HG03378 (cell line): Measurements from ENCODE around the gene SKI.

Experiments
- ATAC-seq: cut with Tn5 transposase; IDR thresholded peaks from one replicate; pipeline ENCODE4 v1.9.1; 2021; ENCODE audit warnings: mild to moderate bottlenecking, moderate library complexity; ENCODE audit not compliant: unreplicated experiment

Gene SKI

GRCh38 chr1:2229037-2229864, 1.1 kb downstream of the SKI start:
- no peak for ATAC-seq

DNA sequence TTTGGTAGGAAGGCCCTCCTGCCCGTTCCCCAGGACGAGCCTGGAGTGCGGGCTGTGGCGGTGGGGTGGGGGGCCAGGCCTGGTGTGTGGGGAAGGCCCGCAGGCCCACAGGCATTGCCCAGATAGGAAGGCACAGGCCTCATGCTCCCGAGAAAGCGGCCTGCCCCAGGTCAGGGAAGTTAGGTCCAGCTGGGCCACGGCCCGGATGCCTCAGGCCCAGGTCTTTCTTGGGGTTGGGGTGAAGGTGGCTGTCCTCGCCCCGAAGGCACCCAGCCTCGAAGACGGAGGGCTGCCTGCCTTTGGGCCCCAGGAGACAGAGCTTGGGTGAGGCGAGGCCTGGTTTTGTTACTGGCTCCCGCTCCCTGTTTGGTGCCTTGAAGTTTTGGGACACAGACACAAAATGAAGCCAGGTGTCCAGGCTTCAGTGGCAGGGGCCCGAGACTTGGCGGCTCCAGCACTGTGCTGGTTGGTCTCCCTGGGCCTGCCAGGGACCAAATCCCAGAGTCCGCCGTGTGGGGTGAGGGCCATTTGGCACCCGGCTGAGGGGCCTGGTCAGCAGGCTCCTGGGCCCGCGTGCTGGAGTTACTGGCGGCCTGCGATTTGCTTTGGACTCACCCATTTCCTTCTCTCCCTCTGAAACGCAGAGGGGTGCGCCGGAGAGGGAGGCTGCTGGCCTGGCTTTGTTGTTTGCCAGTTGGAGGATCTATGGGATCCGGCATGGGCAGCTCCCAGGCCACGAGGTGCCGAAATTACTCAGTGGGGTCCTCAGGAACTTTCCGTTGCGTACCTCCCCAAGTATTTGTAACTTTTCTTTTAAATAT, 2.0 kb downstream of the SKI start:
- ATAC-seq = no peak

GRCh38 chr1:2230781-2231531, 2.8 kb downstream of the SKI start:
- ATAC-seq = no peak

- ATAC-seq = no peak
Observed at GRCh38 chr1:2231532-2232254, 3.6 kb downstream of the SKI start.

DNA sequence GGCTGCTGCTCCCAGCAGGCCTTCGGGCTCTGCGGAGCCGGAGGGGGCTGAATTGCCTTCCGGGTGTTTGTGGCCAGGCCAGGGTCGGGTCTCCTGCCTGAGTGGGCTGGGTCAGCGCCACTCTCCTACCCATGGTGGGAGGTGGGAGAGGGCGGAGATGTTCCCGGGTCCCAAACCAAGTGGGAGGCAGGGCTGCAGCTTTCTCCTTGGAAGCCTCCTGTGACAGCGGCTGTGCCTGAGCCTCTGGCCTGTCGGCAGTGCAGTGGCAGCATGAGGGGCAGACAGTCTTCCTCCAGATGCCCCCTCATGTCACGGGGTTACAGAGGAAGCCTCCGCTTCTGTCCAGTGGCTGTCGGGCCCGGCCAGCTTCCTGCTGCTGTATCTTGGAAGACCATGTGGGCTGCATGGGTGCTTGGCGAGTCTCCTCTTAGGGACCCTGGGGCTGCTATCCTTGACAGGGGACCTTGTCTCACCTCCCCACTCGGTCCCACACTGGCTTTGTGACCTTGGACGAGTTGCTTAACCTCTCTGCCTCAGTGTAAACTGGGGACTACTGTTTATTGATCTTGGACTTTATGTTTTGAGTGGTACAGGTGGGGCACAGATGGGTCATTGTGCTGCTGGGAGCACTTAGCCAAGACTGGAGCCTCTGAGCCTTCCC, 4.3 kb downstream of the SKI start:
- ATAC-seq = no peak

DNA sequence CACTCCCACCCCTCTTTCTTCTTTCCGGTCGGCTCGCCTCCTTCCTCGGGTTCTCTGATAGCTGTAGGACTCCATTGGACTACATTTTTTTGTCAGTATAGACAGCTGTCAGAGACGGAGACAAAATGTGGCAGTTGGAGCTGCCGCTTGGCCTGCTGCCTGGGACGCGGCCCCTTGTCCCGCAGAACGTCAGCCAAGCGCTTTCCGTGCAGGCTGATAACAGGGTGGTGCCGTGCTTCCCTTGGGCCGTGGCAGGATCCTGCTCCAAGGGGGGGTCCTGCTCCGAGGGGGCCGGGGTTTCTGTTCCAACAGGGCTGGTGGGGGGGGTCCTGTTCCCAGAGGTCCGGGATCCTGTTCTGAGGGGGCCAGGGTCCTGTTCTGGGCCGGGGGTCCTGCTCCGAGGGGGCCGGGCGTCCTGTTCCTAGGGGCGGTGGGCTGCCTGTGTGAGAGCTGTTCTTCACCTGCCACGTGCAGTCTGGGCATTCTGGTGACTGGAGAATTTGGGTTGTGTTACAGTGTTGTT, 4.9 kb downstream of the SKI start:
- ATAC-seq = no peak

DNA sequence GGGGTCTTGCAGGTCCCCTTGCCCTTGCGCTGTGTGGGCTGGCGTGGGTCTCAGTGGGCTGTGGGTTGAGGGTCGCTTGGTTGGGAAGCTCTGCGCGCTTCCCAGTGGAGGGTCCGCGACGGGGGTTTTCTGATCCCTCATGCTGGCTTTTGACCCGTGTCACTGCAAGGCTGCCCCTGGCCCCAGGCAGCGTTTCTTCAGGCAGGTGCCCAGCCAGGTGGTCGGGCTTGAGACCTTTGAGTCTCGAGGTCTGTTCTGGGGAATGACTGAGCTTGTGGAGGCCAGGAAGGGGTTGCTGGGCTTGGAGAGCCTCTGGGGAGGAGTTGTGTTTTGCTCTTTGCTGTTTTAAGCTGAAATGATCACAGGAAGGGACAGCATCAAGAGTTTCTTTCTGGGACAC, 5.3 kb downstream of the SKI start:
- no peak for ATAC-seq

- ATAC-seq = no peak
Observed at GRCh38 chr1:2233997-2234761, 6.1 kb downstream of the SKI start.

- ATAC-seq = no peak
Observed at GRCh38 chr1:2234762-2235113, 6.6 kb downstream of the SKI start.

GRCh38 chr1:2235300-2235998, 7.3 kb downstream of the SKI start:
- no peak for ATAC-seq

GRCh38 chr1:2236695-2237677, 8.9 kb downstream of the SKI start:
- no peak for ATAC-seq

DNA sequence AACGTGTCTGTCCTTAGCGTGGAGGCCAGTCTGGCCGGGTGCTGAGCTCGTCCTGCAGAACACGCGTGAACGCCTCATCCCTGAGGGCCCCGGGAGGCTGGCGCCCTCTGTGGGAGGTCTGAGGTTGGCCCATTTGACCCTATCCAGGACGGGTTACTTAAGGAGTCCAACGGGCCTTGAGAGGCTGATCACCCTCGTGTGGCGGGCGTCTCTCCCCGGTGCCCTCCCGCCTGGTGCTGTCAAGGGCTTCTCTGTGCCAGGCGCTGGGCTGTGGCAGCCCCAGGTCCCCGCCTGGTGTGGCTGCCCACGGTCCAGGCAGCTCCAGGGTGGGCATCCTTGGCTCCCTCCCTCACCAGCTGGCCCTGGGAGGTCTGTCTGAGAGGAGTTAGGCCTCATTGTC, 9.7 kb downstream of the SKI start:
- no peak for ATAC-seq

DNA sequence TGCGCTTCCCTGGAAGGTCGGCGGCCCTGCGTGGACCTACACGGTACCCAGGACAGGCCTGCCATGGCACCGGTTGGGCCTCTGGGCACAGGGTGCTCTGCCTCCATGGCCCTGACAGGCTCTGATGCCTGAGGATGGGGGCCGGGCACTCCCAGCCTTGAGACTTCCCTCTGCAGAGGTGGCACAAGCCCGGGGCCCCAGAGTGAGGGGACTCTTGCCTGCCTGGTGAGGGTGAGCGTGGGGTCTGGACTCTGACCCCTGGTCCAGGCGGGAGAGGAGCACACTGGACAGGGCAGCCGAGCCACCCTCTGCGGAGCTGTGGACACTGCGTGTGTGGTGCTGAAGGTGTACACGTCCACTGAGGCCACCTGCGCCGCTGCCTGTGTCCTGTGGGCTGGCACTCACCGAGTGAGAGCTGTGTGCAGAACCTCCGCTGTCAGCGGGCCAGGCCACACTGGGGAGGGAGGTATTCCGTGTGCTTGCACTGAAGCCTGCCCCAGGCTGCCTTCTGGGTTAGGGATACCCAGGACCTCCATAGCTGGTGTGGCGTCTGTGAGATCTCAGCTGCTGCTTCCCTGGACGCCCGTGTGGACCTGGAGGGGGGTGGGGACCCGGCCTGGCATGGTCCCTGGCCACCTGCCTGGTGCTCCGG, 10.4 kb downstream of the SKI start:
- ATAC-seq = no peak

- ATAC-seq = no peak
Observed at GRCh38 chr1:2239013-2239370, 10.9 kb downstream of the SKI start.

GRCh38 chr1:2239384-2239985, 11.4 kb downstream of the SKI start:
- no peak for ATAC-seq

- no peak for ATAC-seq
Observed at GRCh38 chr1:2240270-2241156, 12.4 kb downstream of the SKI start.
